Stimulated activated memory B cell treated with anti-CD40 and anti-IgM and Interleukin-4, amounts not matched to agents 10 μg/mL and 1 μg/mL and 100 μg/mL, for 72 hours (primary cell): ENCODE results near the gene DERL3.
A peak's percentile ranks its signal among the peaks of the same experiment; 100 is the strongest.

Experiments
- ATAC-seq: fragments of 150-1000 bp; cut with Tn5 transposase; 2 replicates; pipeline ENCODE4 v1.10.0; 2021
- H3K27ac Mint-ChIP-seq: one replicate; pipeline ENCODE4 v1.8.0; 2022; ENCODE audit warnings: mild to moderate bottlenecking, mixed read lengths
- H3K27me3 Mint-ChIP-seq: one replicate; pipeline ENCODE4 v1.8.0; 2022; ENCODE audit warnings: mixed read lengths
- H3K36me3 Mint-ChIP-seq: one replicate; pipeline ENCODE4 v1.8.0; 2022; ENCODE audit warnings: mixed read lengths
- H3K4me1 Mint-ChIP-seq: one replicate; pipeline ENCODE4 v1.8.0; 2022; ENCODE audit warnings: mixed read lengths
- H3K4me3 Mint-ChIP-seq: one replicate; pipeline ENCODE4 v1.8.0; 2022; ENCODE audit warnings: mild to moderate bottlenecking, moderate library complexity, mixed read lengths
- H3K9me3 Mint-ChIP-seq: one replicate; pipeline ENCODE4 v1.8.0; 2022; ENCODE audit warnings: mixed read lengths

DERL3 gene

GRCh38 chr22:23787600-23787896 is 51.3 kb downstream of the DERL3 start:
- H3K36me3 Mint-ChIP-seq = peaks cover 16% of the 10 kb centered on the region
- H3K27ac Mint-ChIP-seq = peak overlapping the region; percentile 86
- no peaks in the 10 kb centered on the region for H3K9me3 Mint-ChIP-seq
- ATAC-seq = peak; percentile 29
- H3K4me1 Mint-ChIP-seq = peaks cover 34% of the 10 kb centered on the region
- no peaks in the 10 kb centered on the region for H3K27me3 Mint-ChIP-seq
- H3K4me3 Mint-ChIP-seq = peak overlapping the region; percentile 87

GRCh38 chr22:23786752-23787599 is 51.8 kb downstream of the DERL3 start, which contains the start of gene SMARCB1:
SMARCB1 (plus strand) TSS chr22:23786966; CDS start chr22:23787170, 204 bp downstream.
- no peaks in the 10 kb centered on the region for H3K9me3 Mint-ChIP-seq
- peak within 1 kb of the TSS; percentile 87 for H3K4me3 Mint-ChIP-seq
- peak within 1 kb of the TSS; percentile 86 for H3K27ac Mint-ChIP-seq
- ATAC-seq = peak; percentile 91
- no peaks in the 10 kb centered on the region for H3K27me3 Mint-ChIP-seq
- peaks cover 10% of the 10 kb centered on the region for H3K36me3 Mint-ChIP-seq
- peaks cover 28% of the 10 kb centered on the region for H3K4me1 Mint-ChIP-seq

GRCh38 chr22:23786261-23786710 is 52.5 kb downstream of the DERL3 start:
- Mint-ChIP-seq H3K4me1 (peaks cover 28% of the 10 kb centered on the region), H3K4me3 (peak overlapping the region; percentile 87), H3K36me3 (peaks cover 8% of the 10 kb centered on the region), H3K27me3 (no peaks in the 10 kb centered on the region), H3K27ac (peak overlapping the region; percentile 86), H3K9me3 (no peaks in the 10 kb centered on the region)
- no peak for ATAC-seq
